HL-60 (cell line): ENCODE measurements around the gene FRMPD4.

ENCODE experiments used
- GABPA ChIP-seq: IDR thresholded peaks from 2 replicates; pipeline ENCODE4 v1.6.1; 2012; ENCODE audit warnings: low read depth
- POLR2AphosphoS5 ChIP-seq: IDR thresholded peaks from 2 replicates; pipeline ENCODE4 v1.6.1; 2012; ENCODE audit warnings: low read depth
- TF ChIP-seq, protein P1 (sequence below): IDR thresholded peaks from one replicate; pipeline ENCODE4 v1.5.1; 2011; ENCODE audit warnings: low read length, control low read depth, inconsistent platforms; ENCODE audit not compliant: insufficient read depth
- TF ChIP-seq, protein P2 (sequence below): IDR thresholded peaks from 2 replicates; pipeline ENCODE4 v1.6.1; 2012; ENCODE audit warnings: low read depth; ENCODE audit not compliant: insufficient replicate concordance

DNA sequence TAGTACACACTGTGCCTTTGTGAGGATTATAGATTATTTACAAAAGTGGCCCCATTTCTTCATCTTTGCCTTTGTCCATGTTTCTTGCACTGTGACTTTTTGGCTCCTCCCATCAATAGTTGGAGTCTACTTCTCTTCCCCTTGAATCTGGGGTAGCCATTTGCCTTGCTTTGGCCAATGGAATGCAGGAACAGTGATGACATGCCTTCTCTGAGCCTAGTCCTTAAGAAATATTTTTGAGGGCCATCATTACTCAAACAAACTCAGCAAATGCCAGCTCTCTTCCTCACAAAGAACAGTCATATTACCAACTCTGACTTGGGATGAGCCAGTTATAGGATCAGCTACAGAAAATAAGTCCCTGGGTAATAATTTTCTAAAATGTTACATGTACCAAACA lies 189.6 kb downstream of the FRMPD4 start:
- TF ChIP-seq, protein P1, sequence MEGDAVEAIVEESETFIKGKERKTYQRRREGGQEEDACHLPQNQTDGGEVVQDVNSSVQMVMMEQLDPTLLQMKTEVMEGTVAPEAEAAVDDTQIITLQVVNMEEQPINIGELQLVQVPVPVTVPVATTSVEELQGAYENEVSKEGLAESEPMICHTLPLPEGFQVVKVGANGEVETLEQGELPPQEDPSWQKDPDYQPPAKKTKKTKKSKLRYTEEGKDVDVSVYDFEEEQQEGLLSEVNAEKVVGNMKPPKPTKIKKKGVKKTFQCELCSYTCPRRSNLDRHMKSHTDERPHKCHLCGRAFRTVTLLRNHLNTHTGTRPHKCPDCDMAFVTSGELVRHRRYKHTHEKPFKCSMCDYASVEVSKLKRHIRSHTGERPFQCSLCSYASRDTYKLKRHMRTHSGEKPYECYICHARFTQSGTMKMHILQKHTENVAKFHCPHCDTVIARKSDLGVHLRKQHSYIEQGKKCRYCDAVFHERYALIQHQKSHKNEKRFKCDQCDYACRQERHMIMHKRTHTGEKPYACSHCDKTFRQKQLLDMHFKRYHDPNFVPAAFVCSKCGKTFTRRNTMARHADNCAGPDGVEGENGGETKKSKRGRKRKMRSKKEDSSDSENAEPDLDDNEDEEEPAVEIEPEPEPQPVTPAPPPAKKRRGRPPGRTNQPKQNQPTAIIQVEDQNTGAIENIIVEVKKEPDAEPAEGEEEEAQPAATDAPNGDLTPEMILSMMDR = no peak
- TF ChIP-seq POLR2AphosphoS5 (no peak), GABPA (no peak)
- TF ChIP-seq, protein P2, sequence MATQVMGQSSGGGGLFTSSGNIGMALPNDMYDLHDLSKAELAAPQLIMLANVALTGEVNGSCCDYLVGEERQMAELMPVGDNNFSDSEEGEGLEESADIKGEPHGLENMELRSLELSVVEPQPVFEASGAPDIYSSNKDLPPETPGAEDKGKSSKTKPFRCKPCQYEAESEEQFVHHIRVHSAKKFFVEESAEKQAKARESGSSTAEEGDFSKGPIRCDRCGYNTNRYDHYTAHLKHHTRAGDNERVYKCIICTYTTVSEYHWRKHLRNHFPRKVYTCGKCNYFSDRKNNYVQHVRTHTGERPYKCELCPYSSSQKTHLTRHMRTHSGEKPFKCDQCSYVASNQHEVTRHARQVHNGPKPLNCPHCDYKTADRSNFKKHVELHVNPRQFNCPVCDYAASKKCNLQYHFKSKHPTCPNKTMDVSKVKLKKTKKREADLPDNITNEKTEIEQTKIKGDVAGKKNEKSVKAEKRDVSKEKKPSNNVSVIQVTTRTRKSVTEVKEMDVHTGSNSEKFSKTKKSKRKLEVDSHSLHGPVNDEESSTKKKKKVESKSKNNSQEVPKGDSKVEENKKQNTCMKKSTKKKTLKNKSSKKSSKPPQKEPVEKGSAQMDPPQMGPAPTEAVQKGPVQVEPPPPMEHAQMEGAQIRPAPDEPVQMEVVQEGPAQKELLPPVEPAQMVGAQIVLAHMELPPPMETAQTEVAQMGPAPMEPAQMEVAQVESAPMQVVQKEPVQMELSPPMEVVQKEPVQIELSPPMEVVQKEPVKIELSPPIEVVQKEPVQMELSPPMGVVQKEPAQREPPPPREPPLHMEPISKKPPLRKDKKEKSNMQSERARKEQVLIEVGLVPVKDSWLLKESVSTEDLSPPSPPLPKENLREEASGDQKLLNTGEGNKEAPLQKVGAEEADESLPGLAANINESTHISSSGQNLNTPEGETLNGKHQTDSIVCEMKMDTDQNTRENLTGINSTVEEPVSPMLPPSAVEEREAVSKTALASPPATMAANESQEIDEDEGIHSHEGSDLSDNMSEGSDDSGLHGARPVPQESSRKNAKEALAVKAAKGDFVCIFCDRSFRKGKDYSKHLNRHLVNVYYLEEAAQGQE = no peak
